H9 (cell line): Measurements from ENCODE around the gene XIAP. TPM values are rescaled to one million over a fixed set of nuclear protein-coding genes. Genes with fewer than 3 reads are reported as not detected.

Experiments used
- DNase-seq: peaks from one replicate; pipeline ENCODE4 v3.0.0-alpha.2; 2017
- H2AFZ ChIP-seq: one replicate; pipeline ENCODE4 v1.6.1; 2013; ENCODE audit warnings: mild to moderate bottlenecking, low read length, control low read depth, moderate library complexity
- H2AK5ac ChIP-seq: 2 replicates; pipeline ENCODE4 v1.6.1; 2013; ENCODE audit warnings: low read length, control low read depth, mixed read lengths; ENCODE audit not compliant: insufficient read length
- H2BK120ac ChIP-seq: one replicate; pipeline ENCODE4 v1.6.1; 2013; ENCODE audit warnings: low read depth, mild to moderate bottlenecking, low read length, control low read depth, inconsistent platforms; ENCODE audit not compliant: poor library complexity, severe bottlenecking
- H2BK12ac ChIP-seq: 2 replicates; pipeline ENCODE4 v1.6.1; 2013; ENCODE audit warnings: low read length, control low read depth, mixed read lengths, low read depth; ENCODE audit not compliant: insufficient read length
- H2BK15ac ChIP-seq: 2 replicates; pipeline ENCODE4 v1.6.1; 2013; ENCODE audit warnings: low read depth, low read length, control low read depth
- H2BK20ac ChIP-seq: one replicate; pipeline ENCODE4 v1.6.1; 2013; ENCODE audit warnings: low read depth, mild to moderate bottlenecking, low read length, control low read depth, inconsistent platforms; ENCODE audit not compliant: poor library complexity, severe bottlenecking
- H2BK5ac ChIP-seq: 2 replicates; pipeline ENCODE4 v1.6.1; 2013; ENCODE audit warnings: low read length, control low read depth, mixed read lengths; ENCODE audit not compliant: insufficient read length
- H3K14ac ChIP-seq: 2 replicates; pipeline ENCODE4 v1.6.1; 2013; ENCODE audit warnings: low read length, control low read depth; ENCODE audit not compliant: insufficient read depth
- H3K18ac ChIP-seq: 2 replicates; pipeline ENCODE4 v1.6.1; 2013; ENCODE audit warnings: low read depth, mild to moderate bottlenecking, mixed read lengths, low read length, control low read depth; ENCODE audit not compliant: insufficient read length
- H3K23ac ChIP-seq: 2 replicates; pipeline ENCODE4 v1.6.1; 2013; ENCODE audit warnings: low read length, control low read depth, mixed read lengths, low read depth; ENCODE audit not compliant: insufficient read length
- H3K23me2 ChIP-seq: 2 replicates; pipeline ENCODE4 v1.6.1; 2013; ENCODE audit warnings: low read depth, mild to moderate bottlenecking, mixed read lengths, low read length, control low read depth; ENCODE audit not compliant: insufficient read length, poor library complexity, severe bottlenecking
- H3K27ac ChIP-seq: 2 replicates; pipeline ENCODE4 v1.5.1; 2013; ENCODE audit warnings: low read length, control low read depth, mixed read lengths, low read depth; ENCODE audit not compliant: insufficient read length
- H3K27me3 ChIP-seq: 2 replicates; pipeline ENCODE4 v1.6.1; 2013; ENCODE audit warnings: low read length, control low read depth, inconsistent platforms; ENCODE audit not compliant: insufficient read depth
- H3K4ac ChIP-seq: 2 replicates; pipeline ENCODE4 v1.6.1; 2013; ENCODE audit warnings: low read depth, mild to moderate bottlenecking, control low read depth, inconsistent platforms, low read length, moderate library complexity
- H3K4me1 ChIP-seq: 2 replicates; pipeline ENCODE4 v1.6.1; 2013; ENCODE audit warnings: low read length, control low read depth, inconsistent platforms; ENCODE audit not compliant: insufficient read depth
- H3K4me2 ChIP-seq: 2 replicates; pipeline ENCODE4 v1.6.1; 2013; ENCODE audit warnings: low read length, control low read depth, mixed read lengths; ENCODE audit not compliant: insufficient read length, insufficient read depth
- H3K56ac ChIP-seq: 2 replicates; pipeline ENCODE4 v1.6.1; 2013; ENCODE audit warnings: low read depth, mild to moderate bottlenecking, mixed read lengths, low read length, control low read depth; ENCODE audit not compliant: insufficient read length
- H3K79me1 ChIP-seq: 2 replicates; pipeline ENCODE4 v1.6.1; 2013; ENCODE audit warnings: low read depth, mild to moderate bottlenecking, moderate library complexity, low read length, control low read depth, inconsistent platforms; ENCODE audit not compliant: insufficient read depth, poor library complexity, severe bottlenecking
- H3K79me2 ChIP-seq: 2 replicates; pipeline ENCODE4 v1.6.1; 2013; ENCODE audit warnings: low read length, control low read depth, inconsistent platforms; ENCODE audit not compliant: insufficient read depth
- H3K9ac ChIP-seq: 2 replicates; pipeline ENCODE4 v1.6.1; 2013; ENCODE audit warnings: low read length, control low read depth, mixed read lengths; ENCODE audit not compliant: insufficient read length; ENCODE audit errors: extremely low read depth
- H3K9me3 ChIP-seq: one replicate; pipeline ENCODE4 v1.6.1; 2013; ENCODE audit warnings: low read depth, low read length, inconsistent platforms; ENCODE audit not compliant: control insufficient read depth
- H3T11ph ChIP-seq: one replicate; pipeline ENCODE4 v1.6.1; 2013; ENCODE audit warnings: mild to moderate bottlenecking, low read length, control low read depth, inconsistent platforms
- H4K20me1 ChIP-seq: one replicate; pipeline ENCODE4 v1.6.1; 2013; ENCODE audit not compliant: control insufficient read depth, insufficient read length, insufficient read depth
- H4K5ac ChIP-seq: 2 replicates; pipeline ENCODE4 v1.6.1; 2013; ENCODE audit warnings: low read depth, mild to moderate bottlenecking, mixed read lengths, low read length, control low read depth; ENCODE audit not compliant: insufficient read length
- H4K8ac ChIP-seq: replicated peaks from 2 replicates; pipeline ENCODE4 v1.6.1; 2013; ENCODE audit warnings: low read length, control low read depth, mixed read lengths, low read depth; ENCODE audit not compliant: insufficient read length
- H4K91ac ChIP-seq: 2 replicates; pipeline ENCODE4 v1.6.1; 2013; ENCODE audit warnings: low read depth, mild to moderate bottlenecking, moderate library complexity, mixed read lengths, low read length, control low read depth; ENCODE audit not compliant: insufficient read length
- H3K27ac Mint-ChIP-seq, 3 experiments: 2 replicates in 2 of 3; 3 replicates in 1 of 3; pipeline ENCODE4 v1.8.0; 2020 to 2021; ENCODE audit warnings: mixed read lengths in 3 of 3, mild to moderate bottlenecking in 1 of 3, moderate library complexity in 1 of 3
- H3K27me3 Mint-ChIP-seq: 2 replicates; pipeline ENCODE4 v1.8.0; 2021; ENCODE audit warnings: low read depth, mild to moderate bottlenecking, moderate library complexity, mixed read lengths
- H3K36me3 Mint-ChIP-seq, 3 experiments: 2 replicates in 2 of 3; 3 replicates in 1 of 3; pipeline ENCODE4 v1.8.0; 2020 to 2021; ENCODE audit warnings: low read depth in 3 of 3, mixed read lengths in 3 of 3; ENCODE audit not compliant: insufficient read depth in 1 of 3
- H3K4me1 Mint-ChIP-seq, 2 experiments: 2 replicates each; pipeline ENCODE4 v1.8.0; 2020; ENCODE audit warnings: mixed read lengths in 2 of 2
- H3K4me3 Mint-ChIP-seq, 2 experiments: 2 replicates in 1 of 2; 3 replicates in 1 of 2; pipeline ENCODE4 v1.8.0; 2020 to 2021; ENCODE audit warnings: mild to moderate bottlenecking in 2 of 2, mixed read lengths in 2 of 2, moderate library complexity in 1 of 2
- H3K9me3 Mint-ChIP-seq, 2 experiments: 2 replicates in 1 of 2; 3 replicates in 1 of 2; pipeline ENCODE4 v1.8.0; 2020; ENCODE audit warnings: mild to moderate bottlenecking in 2 of 2, mixed read lengths in 2 of 2, moderate library complexity in 1 of 2
- CTCF ChIP-seq: fragments of 200-600 bp; sonication (generic); conservative IDR thresholded peaks from 3 replicates; pipeline ENCODE4 v1.8.0; 2021; ENCODE audit warnings: antibody characterized with exemption, mild to moderate bottlenecking
- WGBS: extraction: QIAGEN DNeasy Blood & Tissue Kit; methylation state at CpG from one replicate; pipeline ENCODE4 v1.1.7; 2013; ENCODE audit warnings: missing lambda C conversion rate, low lambda C conversion rate, mixed read lengths; ENCODE audit not compliant: insufficient read length; ENCODE audit errors: extremely low coverage; 5-methylcytosine and 5-hydroxymethylcytosine counted together
- total RNA-seq: library from RNA; stranded (reverse); gene quantifications from 2 replicates; pipeline ENCODE4 v1.2.1, GENCODE V29; 2021

Gene XIAP
- total RNA-seq, 1 experiment from 2014 or later: 40.5 TPM

GRCh38 chrX:123847056-123847455 is 12.8 kb upstream of the XIAP start:
- no CpG with 5 or more reads among the region's 2 CpGs for WGBS
- Histone ChIP-seq H2AFZ (no peak overlapping the region), H4K8ac (no peak overlapping the region), H4K91ac (no peak overlapping the region), H3K23me2 (no peaks in the 10 kb centered on the region), H3K4me2 (no peak overlapping the region), H3K23ac (no peak overlapping the region), H2BK5ac (no peak overlapping the region), H4K5ac (no peak overlapping the region), H2BK15ac (no peak overlapping the region), H2AK5ac (no peak overlapping the region), H3T11ph (no peak overlapping the region), H2BK120ac (no peak overlapping the region), H2BK12ac (no peak overlapping the region), H3K4me1 (no peaks in the 10 kb centered on the region), H3K79me1 (no peaks in the 10 kb centered on the region), H3K18ac (no peak overlapping the region), H3K9ac (no peak overlapping the region), H4K20me1 (no peaks in the 10 kb centered on the region), H3K9me3 (no peaks in the 10 kb centered on the region), H3K14ac (no peak overlapping the region), H3K56ac (no peak overlapping the region), H3K4ac (no peak overlapping the region), H3K27ac (no peak overlapping the region), H3K79me2 (no peaks in the 10 kb centered on the region), H3K27me3 (no peaks in the 10 kb centered on the region), H2BK20ac (no peak overlapping the region)
- Mint-ChIP-seq H3K4me1 (peaks cover 0 to 3% of the 10 kb centered on the region in 2 experiments; a peak in 1 of 4 replicates), H3K27ac (no peak overlapping the region; a peak in 1 of 7 replicates), H3K4me3 (no peak overlapping the region), H3K36me3 (peaks cover 0 to 1% (median 0%) of the 10 kb centered on the region in 3 experiments; a peak in 1 of 7 replicates), H3K9me3 (peaks cover 7 to 58% of the 10 kb centered on the region in 2 experiments; a peak in 3 of 5 replicates), H3K27me3 (peaks cover 2% of the 10 kb centered on the region)
- no peak for TF ChIP-seq CTCF
- DNase-seq: no peak
